Gastrocnemius medialis (tissue), 4 donors: ENCODE measurements around the gene MINDY4.

Source experiments
- POLR2A ChIP-seq, 2 donors: fragments of 450-650 bp; IDR thresholded peaks; one replicate each; pipeline ENCODE4 v1.6.1; 2017; ENCODE audit warnings: antibody characterized with exemption in 2 of 2, mild to moderate bottlenecking in 2 of 2, moderate library complexity in 2 of 2
- TF ChIP-seq, protein P1 (sequence below), 5 experiments: fragments of 450-650 bp in 3 of 5; fragments of 200-600 bp in 2 of 5; sonication (generic) in 2 of 5; IDR thresholded peaks in 4 of 5; conservative IDR thresholded peaks in 1 of 5; 1 replicate in 4 of 5; 2 replicates in 1 of 5; pipeline ENCODE4 v1.5.1; 2016 to 2019; ENCODE audit warnings: antibody characterized with exemption in 5 of 5, mild to moderate bottlenecking in 3 of 5, moderate library complexity in 3 of 5

DNA sequence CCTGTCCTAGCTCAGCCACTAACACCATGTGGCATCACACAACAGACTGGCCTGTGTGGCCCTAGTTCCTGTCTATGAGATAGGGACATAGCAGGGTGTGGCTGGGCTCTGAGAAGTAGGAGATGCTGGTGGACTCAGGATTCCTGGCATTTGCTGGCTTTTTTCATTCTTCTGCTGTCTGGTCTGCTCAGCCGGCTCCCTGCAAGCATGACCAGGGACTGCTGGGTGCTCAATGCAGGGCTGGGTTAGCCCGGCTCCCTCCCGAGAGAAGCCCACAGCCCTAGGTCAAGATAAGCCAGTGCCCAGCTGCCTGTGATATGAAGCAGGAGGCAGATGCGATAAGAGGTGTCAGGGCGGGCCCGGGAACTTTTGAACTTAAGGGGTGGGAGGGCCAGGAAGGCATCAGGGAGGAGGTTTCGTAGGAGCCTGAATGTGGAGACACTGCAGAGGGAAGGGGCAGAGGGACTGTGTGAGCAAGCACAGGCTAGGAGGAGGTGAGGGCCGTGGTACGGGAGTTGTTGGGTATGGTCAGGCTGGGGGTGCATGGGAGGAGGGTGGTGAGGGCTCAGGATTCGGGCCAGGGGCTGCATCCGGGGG lies 143.9 kb downstream of the MINDY4 start:
- TF ChIP-seq POLR2A (IDR thresholded peaks at IDR 0.05): no peak
- TF ChIP-seq, protein P1, sequence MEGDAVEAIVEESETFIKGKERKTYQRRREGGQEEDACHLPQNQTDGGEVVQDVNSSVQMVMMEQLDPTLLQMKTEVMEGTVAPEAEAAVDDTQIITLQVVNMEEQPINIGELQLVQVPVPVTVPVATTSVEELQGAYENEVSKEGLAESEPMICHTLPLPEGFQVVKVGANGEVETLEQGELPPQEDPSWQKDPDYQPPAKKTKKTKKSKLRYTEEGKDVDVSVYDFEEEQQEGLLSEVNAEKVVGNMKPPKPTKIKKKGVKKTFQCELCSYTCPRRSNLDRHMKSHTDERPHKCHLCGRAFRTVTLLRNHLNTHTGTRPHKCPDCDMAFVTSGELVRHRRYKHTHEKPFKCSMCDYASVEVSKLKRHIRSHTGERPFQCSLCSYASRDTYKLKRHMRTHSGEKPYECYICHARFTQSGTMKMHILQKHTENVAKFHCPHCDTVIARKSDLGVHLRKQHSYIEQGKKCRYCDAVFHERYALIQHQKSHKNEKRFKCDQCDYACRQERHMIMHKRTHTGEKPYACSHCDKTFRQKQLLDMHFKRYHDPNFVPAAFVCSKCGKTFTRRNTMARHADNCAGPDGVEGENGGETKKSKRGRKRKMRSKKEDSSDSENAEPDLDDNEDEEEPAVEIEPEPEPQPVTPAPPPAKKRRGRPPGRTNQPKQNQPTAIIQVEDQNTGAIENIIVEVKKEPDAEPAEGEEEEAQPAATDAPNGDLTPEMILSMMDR (IDR thresholded peaks at IDR 0.05 in 4 of 5, conservative IDR thresholded peaks at IDR 0.05 in 1 of 5): no peak
